ENCODE data around the gene IQCK.

The IQCK gene

GRCh38 chr16:19722269-19722952 lies 4.3 kb downstream of the IQCK start:
- no peak for DNase-seq

GRCh38 chr16:19722981-19723380 lies 4.9 kb downstream of the IQCK start:
- DNase-seq, result no peak

DNA sequence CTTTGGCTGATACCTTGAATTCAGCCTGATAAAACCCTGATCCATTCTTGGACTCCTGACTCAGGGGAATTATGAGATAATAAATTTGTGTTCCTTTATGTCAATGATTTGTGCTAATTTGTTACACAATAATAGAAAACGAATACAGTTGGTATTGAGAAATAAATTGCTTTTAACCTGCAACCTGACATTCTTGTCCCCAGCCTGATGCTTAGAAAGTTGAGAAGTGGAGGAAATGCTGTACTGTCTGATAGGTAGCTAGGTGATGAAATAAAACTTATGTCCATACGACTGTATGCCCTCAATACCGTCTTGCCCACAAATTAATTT lies 10.5 kb downstream of the IQCK start:
- no peak for DNase-seq

- no peak for DNase-seq
Measured at GRCh38 chr16:19733551-19733950, 15.5 kb downstream of the IQCK start.

DNA sequence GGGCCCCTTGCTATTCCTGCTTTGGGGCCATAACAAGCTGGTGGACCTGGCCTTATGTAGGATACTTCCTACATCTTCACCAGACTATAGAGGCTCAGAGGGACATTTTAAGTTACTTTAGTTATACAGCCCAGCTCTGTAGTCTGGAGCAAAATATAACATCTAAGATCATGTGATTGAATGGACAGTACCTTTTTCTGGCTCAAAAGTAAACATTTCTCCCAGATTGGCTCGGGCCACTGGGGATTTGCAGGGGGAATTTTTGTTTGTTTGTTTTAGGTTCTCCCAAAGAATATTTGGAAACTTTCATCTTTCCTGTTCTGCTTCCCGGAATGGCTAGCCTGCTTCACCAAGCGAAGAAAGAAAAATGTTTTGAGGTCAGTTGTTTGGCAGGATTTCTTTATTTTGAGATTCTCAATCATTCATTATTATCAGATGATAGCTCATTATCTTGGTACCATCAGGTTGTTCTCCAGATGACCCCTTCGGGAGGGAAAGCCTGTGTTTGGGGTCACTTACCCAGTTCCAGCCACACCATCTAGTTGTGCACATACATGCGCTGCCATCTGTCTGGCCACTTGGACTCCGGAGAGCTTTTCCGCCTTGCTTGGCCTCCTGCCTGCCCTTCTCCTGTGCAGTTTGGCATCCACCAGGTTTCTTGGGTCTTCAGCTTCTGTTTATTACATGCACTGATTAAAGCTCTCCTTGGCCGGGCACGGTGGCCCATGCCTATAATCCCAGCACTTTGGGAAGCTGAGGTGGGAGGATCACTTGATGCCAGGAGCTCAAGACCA lies 17.2 kb downstream of the IQCK start:
- DNase-seq, result no peak

- no peak for DNase-seq
Measured at GRCh38 chr16:19737306-19738038, 19.4 kb downstream of the IQCK start.

DNA sequence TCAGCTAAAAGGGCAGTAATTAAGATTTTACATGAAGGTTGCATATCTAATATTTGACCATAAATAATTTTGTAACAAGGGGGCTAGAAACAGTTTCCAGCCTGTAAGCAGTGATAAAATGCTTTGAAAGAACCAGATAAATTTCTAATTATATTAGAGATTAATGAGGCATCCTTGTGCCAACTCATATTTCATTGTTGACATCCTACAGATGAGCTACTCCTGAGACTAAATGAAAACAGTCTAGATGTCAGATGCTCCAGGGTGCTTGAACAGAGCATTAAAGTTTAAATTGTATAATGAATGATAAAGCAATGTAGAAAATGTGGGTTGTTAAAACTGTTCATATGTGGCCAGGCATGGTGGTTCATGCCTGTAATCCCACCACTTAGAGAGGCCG lies 23.3 kb downstream of the IQCK start:
- DNase-seq, result no peak

GRCh38 chr16:19743816-19744159 lies 25.7 kb downstream of the IQCK start:
- no peak for DNase-seq

DNA sequence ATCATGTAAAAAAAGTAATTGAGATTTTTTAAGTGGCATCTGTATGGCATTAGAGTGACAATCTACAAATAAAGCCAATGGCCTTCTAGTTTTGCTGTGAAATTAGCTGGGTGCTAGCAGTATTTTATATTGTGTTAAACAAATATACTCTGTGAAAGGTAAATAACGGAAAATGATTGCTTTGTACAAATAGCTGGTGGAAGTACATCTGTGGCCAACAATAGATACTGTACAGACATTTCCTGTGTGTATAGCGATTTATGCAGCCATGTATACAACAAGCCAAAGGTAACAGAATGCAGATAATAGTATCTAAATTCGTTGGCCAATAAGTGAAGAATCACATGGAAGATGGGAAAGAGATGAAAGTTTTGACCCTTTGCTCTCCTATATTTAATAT lies 26.6 kb downstream of the IQCK start:
- DNase-seq, result no peak

DNA sequence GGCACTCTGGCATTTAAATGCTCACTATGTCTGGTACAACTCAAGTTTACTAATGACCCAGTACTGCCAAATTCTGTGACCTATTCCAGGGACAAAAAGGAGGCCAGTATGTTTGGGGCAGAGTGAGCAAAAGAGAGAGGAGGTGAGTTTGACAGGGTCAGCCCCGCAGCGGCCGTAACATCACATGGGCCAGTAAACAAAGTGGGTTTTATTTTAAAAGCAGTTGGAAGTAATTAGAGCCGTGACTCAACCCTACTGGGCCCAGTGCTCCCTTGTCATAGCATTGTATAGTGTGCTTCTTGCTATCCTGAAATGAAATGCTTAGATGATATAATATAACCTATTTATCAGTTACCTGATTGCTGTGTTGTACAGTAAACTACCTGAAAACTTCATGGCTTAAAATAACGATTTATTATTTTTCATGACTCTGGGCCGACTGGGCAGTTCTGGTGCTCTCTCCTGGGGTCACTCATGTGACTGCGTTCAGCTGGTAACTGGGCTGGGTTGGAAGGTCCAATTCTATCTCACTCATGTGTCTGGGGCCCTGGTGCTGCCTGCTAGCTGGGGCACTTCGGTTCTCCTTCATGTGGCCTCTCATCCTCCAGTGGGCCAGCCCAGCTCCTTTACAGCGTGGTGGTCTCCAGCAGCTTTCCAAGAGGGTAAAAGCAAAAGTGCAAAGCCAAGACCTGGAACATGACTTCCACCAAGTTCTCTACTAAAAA lies 27.4 kb downstream of the IQCK start:
- DNase-seq, result no peak

DNA sequence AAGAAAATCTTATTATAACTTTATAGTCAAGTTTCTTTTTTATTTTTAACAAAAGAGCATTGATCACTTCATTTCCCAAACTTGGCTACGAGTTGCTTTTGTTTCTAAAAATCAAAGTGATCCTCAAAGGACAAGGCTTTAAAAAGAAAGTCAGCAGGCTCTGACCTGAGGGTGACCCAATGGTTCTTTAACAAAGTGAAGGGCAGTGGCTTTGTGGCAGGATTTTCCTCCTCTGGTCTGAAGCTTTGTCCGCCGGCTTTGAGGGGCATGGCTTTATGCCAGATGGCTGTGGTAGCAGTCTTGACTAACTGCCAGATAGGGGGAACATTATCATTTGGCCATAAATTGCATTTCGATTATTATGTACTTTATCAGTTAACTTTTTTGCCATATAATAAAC lies 28.5 kb downstream of the IQCK start:
- no peak for DNase-seq

- DNase-seq, result no peak
Measured at GRCh38 chr16:19748389-19749168, 30.5 kb downstream of the IQCK start.

GRCh38 chr16:19749571-19750080 lies 31.6 kb downstream of the IQCK start:
- DNase-seq, result no peak

DNA sequence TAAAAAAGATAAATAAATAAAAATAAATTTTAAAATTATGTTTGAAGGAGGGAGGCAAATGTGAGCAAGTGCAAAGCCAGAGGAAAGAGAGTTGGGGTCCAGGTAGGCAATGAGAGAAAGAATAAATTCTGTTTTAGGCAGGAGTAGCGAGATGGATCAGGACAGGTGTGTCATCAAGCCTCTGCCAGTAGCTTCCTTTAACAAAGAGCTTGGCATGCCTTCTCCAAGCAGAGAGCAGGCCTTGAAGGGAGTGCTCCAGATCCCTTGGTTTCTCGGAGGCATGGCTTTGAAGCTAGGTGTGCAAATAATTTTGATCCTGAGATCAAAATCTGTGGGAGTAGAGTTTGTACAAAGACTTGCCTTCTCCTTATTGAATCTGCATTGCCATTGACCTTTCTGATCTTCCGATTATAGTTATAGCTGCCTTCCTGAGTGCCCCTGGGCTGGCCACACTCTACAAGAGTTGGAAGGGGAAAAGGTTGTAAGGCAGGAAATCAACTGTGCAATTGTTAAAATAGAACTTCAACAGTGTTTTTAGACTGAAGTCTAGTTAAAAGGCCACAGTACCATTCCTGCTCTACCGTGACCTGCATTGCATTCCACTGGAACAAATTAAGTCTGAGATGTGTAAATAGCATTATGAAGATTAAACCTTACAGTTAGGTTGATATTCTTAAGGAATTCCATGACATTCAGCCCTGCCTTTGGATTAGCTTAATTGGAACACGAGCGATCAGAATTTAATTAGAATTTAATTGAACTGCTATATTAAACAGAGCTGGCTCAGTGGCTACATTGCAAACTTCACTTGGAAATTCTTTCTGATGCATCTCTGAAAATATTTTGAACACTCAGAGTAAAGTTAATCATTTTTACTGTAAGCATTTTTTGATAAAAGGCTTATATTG lies 33.7 kb downstream of the IQCK start:
- DNase-seq, result no peak

GRCh38 chr16:19753815-19754643 lies 36.0 kb downstream of the IQCK start:
- no peak for DNase-seq

GRCh38 chr16:19754644-19755036 lies 36.6 kb downstream of the IQCK start:
- DNase-seq, result no peak

DNA sequence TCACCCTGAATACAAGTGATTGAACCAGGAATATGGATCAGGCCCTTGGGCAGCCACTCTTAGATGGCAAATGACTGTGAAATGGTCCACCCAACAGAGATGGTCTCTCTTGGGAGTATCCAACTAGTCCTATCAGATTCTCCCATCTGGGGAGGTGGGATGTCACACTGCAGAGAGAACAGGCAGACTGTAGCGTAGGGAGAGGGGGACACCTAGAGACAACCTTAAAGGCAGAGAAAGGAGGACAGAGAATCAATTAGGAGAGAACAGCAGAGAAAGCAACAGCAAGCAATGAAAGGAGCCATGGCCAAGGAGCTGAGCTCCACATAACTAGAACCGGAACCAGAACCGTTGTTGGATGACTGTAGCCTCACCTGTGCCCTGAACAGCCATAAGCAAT lies 37.2 kb downstream of the IQCK start:
- no peak for DNase-seq

DNA sequence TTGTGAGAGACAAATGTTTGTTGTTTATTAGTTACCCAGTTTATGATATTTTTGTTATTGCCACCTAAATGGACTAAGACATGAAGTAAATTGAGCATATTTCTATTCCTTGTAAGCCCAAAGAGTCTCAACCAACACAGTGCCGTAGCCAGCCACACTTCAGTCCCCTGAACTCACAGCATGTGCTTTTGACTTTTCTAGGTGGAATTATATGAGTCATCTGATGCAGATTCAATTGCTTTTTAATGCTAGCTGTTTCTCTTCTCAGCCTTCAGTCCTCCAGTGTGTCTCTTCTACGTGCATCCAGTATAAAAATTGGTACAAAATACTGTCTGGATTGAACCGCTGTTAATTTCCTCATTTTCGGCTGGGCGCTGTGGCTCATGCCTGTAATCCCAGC lies 39.0 kb downstream of the IQCK start:
- DNase-seq, result no peak

DNA sequence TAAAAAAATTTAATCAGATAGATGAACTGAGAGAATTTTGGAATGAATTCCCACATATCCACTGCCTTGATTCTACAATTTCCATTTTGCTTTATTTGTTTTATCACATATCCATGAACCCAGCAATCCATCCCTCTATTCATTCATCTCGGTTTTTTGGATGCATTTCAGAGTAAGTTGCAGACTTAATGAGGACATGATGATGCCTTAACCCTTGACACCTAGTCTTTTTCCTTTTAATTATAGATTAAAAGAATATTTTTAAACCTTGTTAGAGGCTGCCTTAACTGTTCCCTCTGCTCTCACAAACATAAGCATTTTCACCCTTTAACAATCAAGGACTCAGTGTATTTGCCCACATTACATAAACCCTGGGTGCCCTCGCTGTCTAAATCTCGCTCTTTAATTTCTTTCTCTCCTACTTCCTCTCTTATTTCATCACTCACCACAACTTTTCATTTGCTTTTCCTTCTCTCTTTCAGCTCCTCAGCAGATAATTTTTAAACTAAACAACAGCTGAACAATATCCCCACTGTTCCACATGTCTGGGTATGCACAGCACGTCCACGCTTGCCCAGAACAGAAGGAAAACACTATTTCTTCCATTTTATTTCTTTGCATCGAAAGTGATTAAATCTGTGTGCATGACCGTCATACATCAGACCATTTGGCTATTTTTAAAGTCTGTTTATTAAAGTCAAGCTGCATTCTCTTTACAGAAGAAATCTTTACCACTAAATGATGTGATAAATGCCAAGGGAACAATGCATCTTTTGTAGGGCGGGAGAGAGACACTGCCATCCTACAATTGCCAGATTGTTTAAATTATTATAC lies 39.9 kb downstream of the IQCK start:
- DNase-seq, result no peak

All from NCI-H187 (cell line).